ENCODE data around the gene PPFIA1.
"Not testable (repeated sequence)": the region's sequence is repeated elsewhere in the genome, so short reads cannot be mapped to it uniquely, and the experiment has no call there.

The PPFIA1 gene

DNA sequence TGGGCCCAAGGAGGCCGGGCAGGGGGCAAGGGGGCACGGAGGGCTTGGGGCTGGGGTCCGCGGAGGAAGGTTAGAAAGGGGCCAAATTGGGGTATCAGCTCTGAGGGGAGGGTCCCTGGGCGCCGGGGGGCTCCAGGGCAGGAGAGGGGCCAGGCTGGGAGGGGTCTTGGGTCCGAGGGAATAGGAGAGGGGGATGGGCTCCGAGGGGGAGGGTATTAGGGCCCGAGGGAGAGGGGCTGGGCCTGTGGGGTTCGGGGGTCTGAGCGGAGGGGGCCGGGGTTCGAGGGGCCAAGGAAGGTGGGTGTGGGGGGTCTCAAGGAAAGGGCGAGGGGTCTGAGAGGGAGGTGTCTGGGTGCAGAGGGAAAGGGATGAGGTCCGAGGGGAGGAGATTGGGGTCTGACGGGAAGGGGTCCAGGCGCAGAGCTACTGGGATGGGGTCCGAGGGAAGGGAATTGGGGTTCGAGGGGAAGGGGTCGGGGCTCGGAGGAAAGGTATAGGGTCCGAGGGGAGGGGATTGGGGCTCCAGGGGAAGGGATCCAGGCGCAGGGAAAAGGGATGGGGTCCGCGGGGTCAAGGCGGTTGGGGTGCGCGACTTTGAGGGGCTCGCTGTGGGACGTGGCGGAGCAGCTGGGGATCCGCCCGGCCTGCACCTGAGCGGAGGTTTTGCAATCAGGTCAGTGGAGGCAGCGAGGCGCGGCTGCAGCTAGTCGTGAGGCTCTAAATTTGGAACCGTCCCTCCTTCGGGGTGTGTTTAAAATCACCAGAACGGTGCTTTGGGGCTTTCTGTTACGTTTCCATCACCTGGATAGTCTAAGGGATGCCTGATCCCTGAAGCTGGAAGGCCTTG is 128.6 kb downstream of the PPFIA1 start:
- DNase-seq = no peak

DNA sequence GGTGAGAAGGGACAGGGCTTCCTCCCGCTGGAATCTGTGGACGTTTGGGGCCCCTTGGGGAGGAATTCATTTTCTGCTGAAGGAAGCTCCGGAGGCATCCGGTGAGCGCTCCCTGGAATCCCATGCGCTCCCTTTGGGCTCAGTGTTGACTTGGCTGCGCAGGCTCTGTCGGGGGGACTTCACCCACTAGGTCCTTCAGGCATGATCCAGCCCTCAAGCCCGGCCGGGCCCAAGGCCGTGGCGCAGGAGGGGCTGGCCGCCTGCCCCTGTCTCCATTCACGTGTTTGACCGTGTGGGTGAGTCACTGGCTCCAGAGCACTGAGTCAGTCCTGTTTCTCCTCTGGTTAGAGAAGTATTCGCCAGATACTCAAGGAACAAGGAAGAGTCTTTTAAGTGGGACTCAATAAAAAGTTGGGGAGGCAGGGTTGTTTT is 129.2 kb downstream of the PPFIA1 start:
- no peak for DNase-seq

DNA sequence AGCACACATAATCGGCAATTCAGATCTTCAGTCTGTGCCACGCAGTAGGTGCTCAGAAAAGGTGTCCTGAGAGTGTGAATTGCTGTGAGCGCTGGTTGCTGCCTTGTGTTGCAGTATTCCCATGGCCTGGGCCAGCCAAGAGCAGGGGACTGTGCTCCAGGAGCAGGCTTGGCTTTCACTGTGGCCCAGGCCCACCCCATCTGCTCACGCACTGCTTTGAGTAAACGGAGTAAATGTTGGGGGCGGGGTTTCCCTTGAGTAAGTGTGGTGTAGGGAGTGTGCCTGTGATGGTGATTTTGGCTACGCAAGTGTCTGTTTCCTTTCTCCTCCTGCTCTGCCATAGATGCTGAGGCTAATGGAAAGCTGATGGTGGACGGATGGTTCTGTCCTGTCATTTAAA is 130.2 kb downstream of the PPFIA1 start:
- no peak for DNase-seq

DNA sequence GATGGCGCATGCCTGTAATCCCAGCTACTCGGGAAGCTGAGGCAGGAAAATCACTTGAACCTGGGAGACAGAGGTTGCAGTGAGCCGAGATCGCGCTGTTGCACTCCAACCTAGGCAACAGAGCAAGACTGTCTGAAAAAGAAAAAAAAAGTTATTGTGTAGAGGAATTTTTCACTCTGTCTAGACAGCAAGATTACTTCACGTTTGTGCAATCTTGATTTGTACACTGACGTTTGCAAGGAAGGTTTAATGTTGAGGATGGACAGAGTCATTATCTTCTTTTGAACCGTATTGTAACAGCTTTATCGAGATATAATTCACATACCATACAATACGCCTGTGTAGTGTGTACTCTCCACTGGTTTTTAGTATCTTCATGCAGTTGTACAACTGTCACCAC is 131.5 kb downstream of the PPFIA1 start:
- DNase-seq = no peak

DNA sequence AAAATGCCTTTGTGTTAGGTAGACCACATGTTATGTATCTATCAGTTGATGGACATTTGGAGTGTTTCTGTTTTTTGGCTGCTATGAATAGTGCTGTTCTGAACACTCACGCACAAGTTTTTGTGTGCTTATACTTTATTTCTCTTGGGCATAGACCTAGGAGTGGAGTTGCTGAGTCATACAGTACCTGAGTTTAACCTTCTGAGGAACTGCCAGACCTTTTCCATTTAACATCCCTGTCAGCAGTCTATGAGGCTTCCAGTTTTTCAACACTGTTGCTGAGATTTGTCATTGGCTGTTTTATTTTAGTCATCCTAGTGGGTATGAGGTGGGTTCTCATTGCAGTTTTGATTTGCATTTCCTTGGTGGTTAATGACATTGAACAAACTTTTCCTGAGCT is 132.2 kb downstream of the PPFIA1 start:
- no peak for DNase-seq

DNA sequence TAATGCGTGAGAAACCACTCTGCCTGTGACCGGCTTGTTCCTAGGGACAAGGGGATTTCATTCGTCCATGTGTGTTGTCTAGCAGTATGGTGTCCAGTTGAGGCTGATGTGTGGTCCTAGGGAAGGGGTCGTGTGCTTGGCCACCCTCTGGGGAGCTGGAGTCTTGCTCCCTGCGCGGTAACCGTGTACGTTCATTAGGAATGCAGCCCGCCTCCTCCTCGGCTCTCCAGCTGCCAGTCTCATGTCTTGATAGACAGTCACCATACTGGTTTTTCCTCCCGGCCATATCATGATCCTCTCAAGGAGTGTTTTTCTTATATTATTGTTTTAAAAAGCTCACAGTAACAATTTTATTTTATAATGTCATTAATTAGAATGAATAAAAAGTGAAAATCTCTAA is 133.8 kb downstream of the PPFIA1 start:
- no peak for DNase-seq

DNA sequence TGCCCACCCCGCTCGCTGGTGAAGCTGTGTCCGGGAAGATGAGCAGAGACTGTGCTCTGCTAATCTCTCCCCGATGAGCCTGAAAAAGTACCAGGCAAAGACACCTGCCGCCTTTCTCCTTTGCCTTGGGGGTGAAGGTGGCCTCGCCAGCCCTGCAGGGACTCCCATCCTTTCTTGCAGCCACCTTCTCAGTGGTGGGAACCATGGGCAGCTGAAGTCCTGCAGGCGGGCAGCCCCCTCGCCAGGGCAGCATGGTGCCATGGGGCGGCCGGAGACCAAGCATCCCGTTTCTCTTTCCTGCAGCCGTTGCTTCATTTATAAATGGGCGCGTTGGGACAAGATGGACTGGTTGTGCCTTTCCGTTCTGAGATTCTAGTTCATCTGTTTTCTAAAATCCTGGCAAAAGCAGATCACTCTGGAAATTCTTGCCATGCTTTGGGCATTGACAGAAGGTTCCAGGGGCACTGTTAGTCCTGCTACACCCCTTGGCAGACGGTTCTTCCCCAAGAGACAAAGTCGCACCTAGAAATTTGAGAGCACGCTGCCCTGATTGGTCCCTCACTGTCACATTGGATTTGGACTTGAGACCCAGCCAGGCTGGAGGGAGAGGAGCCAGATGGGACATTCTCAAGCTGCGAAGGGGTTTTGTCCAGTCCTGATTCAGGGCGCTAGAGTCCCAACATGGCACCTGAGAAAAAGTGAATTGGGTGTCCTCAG is 135.3 kb downstream of the PPFIA1 start:
- DNase-seq = no peak

DNA sequence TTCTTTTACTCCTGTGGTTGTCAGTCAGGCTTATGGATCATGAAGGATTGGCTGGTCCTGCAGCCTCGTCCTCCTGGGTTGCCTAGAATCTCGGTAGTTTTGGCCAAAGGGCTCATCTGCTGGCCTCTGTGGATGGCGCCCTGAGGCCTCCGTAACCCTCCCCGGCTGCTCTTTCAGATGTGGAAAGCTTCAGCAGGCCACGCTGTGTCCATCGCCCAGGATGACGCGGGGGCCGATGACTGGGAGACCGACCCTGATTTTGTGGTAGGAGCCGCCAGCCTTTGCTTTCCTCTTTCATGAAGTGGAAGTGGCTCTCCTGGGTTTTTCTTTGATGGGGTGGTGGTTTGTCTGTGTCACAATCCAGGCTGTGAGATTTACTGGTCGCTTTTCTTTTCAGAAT is 136.6 kb downstream of the PPFIA1 start:
- no peak for DNase-seq

DNA sequence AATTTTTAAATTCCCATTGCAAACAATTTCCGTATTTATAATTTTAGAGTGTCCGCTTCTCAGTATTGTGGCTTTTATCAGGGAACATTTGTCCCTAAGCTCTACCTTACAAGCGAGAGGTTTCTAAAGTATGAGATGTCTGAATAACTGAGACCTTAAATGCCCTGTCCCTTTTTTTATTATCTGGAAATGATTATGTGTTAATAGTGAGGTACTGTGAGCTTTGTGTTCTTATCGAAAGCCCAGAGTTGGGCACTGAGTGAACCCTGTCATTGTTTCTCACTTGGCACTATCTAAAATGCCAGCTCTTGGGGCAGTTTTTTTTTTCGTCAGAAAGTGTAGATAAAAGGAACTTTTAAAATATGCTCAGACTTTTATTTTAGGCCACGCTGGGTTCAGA is 137.3 kb downstream of the PPFIA1 start:
- no peak for DNase-seq

DNA sequence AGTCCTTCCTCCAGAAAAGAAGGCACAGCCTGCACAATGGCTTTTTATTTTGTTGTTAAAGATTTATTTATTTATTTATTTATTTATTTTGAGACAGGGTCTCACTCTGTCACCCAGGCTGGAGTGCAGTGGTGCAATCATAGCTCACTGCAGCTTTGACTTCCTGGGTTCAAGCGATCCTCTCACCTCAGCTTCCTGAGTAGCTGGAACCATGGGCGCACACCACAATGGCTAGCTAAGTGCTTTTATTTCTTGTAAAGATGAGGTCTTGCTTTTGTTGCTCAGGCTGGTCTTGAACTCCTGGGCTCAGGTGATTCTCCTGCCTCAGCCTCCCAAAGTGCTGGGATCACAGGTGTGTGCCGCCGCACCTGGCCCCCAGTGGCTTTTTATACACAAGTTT is 137.8 kb downstream of the PPFIA1 start:
- DNase-seq = not testable (repeated sequence)

DNA sequence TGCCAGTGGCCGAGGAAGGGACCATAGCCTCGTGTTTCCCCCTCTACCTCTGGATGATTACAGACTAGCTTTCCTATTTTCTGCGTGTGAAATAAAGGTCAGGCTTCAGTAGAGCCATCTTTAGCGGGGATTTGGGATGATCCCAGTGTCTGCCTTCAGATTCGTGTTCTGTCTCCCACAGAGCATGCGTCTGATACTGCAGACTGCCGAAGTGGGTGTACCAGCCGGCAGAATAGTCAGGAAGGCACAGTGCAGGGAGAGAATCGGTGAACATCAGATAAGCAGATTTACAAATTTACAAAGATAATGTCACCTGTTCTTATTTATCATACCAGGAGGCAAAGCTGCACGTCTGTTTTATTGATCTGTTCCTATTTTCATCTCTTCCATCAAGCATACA is 138.9 kb downstream of the PPFIA1 start:
- DNase-seq = no peak

DNA sequence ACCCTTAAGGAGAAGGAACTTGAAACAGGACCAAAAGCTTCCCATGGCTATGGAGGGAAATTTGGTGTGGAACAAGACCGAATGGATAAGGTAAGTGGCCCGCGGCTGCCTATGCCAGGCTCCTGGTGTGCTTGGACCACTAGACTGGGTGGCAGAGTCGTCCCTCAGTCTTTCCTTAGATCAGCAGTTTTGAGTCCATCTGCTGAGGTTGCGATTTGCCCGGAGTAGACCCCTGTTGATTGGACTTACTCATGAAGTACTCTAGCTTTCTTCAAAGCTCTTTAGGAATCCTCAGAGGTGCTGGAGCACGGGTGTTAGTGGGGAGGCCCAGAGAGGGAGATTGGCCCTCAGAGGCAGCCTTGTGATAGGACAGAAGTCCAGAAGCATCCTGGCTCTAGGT is 139.4 kb downstream of the PPFIA1 start:
- DNase-seq = no peak

DNA sequence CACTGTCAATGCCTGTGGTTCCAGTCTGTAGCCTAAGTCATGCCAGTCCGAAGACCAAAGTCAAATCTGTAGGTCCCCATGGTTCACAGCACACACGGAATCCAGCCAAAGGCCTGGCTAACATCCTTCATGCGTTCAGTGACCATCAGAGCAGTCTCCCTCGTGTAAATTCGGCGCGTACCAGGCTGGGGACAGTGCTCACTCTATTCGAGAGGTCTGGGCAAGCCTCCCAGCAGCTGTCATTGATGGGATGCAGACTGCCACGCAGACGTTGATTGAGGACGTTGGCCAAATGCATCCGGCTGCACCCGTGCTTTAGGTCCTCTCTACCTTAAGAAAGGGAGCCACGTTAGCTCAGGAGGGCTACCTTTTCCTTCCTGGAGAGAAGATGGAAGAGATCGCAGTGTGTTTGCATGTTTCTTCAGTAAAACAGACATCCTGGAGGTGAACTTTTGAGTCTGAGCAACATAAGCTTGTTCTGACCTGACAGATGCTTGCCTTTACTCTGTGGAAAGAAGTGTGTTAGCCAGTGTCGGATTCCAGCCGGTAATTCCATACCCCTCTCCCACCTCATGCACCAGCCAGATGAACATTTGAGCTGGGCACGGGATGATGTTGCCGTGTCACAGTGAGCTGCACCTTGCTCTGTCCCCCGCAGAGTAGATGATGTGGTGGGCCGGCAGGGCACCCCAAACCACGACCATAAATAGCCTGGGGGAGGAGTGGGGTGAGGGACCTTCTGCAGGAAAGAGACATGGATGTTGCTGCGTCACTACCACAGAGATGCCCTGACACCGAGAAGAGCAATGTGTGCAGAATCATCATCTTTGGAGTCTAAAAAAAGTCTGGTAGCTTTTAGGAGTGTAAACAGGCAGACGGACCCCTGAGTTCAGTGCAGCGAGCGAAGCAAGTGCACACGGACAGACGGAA is 140.1 kb downstream of the PPFIA1 start:
- no peak for DNase-seq

DNA sequence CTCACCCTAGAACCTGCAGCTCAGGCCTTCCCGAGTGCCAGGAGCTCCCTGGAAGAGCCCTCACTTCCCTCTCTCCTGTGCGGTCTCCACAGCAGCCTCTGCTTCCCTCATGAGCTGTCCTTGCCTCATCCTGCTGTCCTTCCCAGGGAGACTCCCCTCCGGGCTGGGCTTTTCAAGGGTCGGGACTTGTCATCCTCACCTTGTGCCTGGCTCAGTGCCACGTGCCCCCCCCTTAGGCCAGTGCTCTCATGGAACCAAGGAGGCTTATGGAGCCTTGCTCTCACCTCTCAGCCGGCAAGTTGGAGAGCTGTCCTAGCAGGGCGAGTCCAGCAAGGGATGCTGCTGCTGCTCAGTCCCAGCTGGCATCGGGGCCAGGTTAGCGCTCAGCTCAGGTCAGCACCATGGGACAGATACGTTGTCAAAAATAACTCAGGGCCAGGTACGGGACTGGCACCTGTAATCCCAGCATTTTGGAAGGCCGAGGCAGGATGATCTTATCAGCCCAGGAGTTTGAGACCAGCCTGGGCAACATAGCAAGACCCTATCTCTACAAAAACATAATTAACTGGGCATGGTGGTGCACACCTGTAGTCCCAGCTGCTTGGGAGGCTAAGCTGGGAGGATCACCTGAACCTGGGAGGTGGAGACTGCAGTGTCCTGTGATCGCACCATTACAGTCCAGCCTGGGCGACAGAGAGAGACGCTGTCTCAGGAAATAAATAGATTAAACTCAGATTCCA is 141.4 kb downstream of the PPFIA1 start:
- DNase-seq = no peak

DNA sequence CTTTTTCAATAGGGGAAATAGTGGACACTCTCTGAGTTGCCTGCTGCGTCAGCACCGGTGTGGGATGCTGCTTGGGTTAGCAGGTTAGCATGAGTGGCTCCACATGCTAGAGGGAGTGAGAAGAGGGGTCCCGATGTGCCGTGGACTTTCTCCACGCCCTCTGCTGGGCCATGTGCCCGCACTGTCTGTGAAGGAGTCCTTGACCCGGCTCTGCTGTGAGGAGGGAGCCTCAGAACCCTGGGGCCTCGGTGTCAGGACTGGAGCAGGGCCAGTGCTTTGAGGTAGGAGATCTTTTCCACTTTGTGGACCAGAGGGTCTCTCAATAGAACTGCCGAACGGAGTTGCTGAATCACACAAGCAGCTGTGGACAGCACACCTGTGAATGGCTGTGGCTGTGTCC is 142.7 kb downstream of the PPFIA1 start:
- no peak for DNase-seq

DNA sequence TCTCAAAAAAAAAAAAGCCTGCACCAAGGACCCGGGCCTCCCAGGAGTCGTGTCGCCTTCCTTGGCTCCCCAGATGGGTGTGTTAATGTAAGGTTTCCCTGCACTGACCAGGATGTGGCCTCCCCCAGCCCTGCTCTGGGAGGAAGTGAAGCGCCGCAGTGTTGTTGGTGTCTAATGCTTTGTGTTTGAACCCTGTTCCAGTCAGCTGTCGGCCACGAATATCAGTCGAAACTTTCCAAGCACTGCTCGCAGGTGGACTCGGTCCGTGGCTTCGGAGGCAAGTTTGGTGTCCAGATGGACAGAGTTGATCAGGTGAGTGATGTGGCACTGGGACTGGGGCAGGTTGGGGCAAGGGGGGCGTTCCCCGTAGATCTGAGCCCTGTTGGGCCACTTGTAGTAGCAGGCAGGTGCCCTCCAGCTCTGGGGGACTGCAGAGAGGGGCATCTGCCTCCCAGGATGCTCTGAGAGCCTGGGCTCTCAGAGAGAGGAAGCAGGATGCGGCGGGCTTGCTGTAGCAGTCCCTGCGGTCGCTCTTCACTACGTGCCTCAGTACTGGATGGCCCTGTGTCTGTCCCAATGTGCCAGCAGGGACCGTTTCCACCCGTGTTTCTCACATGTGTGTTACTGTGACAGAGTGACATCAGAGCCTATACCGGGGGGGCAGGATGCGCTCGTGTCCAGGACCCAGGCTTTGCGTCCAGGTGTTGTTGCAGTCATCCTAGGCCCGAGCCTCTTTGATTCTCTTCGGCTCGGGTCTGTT is 144.0 kb downstream of the PPFIA1 start:
- DNase-seq = no peak

DNA sequence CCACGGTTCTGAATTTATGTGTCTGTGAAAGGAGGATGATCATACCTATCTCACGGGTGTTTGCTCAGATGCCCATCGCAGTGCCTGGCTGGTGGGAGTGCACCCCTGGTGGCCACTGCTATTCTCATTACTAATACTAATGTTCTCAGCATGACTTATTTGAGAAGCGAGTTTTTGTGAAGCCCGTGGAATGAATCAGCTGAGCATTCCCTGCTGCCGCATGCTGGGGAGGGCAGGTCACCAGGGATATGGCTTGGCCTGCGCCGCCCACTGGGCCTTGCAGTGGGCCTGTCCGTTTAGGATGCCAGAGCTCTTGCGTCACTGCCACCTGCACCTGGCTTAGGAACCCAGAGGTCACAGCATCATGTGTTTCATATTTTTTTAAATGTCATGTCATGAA is 144.7 kb downstream of the PPFIA1 start:
- no peak for DNase-seq

DNA sequence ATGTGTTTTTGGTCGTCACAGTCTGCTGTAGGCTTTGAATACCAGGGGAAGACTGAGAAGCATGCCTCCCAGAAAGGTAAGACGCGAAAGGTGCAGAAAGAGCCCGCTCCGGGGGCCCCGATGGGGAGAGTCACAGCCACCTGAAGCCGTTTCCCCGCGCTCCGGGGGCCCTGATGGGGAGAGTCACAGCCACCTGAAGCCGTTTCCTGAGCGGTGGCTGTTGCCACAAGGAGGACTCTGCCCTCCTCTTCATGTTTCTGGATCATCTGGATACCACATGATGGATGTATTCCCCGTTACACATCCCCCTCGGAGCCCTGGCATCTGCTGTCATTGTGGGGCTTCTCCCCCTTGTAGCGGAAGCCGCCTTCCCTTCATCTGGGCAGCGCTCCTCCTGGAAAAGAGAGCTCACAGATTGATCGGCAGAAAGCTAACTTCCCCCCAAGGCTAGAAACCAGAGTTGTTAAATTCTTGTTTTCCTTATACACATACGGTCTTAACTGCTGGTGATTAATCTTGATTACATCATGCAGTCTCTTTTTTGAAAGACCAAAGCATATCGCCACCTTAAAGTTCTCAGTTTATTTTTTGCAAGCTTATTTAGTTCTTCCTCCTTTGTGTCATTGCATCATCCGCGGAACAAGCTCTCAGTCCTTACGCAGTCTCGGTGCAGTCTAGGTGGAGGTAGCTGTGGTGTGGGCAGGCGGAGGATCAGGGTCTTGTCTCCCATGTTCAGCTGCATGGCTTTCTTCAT is 145.3 kb downstream of the PPFIA1 start:
- no peak for DNase-seq

DNA sequence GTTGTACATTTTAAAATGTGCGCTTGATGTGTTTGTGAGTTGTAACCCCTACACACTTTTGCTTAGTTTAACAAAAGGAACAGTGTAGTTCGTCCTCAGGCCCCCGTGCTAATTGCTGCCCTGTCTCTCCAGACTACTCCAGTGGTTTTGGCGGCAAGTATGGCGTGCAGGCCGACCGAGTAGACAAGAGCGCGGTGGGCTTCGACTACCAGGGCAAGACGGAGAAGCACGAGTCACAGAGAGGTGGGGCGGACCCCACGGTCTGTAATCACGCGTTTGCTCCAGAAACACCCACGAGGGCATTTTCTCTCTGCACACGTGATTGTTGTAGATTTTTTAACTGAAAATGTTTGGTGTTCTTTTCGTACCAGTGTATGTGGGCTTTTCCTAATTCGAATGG is 146.4 kb downstream of the PPFIA1 start:
- DNase-seq = no peak

DNA sequence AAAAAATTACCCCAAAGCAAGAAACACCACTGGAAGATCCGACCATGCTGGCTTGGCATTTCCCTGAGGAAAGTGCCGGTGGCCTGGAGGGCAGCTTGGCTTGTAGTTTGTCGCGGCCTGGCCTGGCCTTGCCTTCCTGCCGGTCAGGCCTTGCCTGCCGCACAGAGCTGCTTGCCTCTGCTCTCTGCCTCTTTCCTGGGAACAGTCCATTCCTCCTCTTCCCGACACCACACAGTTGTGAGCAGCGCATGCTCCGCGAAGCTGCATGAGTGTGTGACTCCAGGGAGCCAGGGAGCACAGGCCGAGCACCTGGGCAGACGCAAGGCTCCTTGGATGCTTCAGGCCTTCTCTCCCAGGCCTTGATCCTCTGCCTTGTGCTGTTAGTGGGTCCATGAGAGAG is 147.6 kb downstream of the PPFIA1 start:
- no peak for DNase-seq
